HL-60/S4 treated with phorbol 12-myristate 13-acetate at 8.2 ng/mL for 4 days and 3 days (cell line): Measurements from ENCODE around the gene RAD50.
"Not testable (repeated sequence)": the region's sequence is repeated elsewhere in the genome, so short reads cannot be mapped to it uniquely, and the experiment has no call there.

ENCODE experiments used
- in situ Hi-C: fragments of 300-500 bp; cut with MboI; formaldehyde crosslinking; loops from 2 replicates; pipeline ENCODE4 v1.15.0; 2022; ENCODE audit warnings: low sequenced_read_pairs

Gene RAD50

GRCh38 chr5:132691755-132692631 is 135.2 kb downstream of the RAD50 start:
- in situ Hi-C loops = not testable (repeated sequence)

GRCh38 chr5:132692632-132692967 is 135.8 kb downstream of the RAD50 start:
- in situ Hi-C loops = no loop called here
